Measurements from ENCODE around the gene SPATA31D1. TPM values are rescaled to one million over a fixed set of nuclear protein-coding genes. Genes with fewer than 3 reads are reported as not detected.

SPATA31D1 gene
- total and polyA plus RNA-seq, 2 donors (not counting 3 experiments of a cell fraction or from before 2014, with no cell fraction given) = not detected

GRCh38 chr9:82031538-82032280 lies 43.1 kb downstream of the SPATA31D1 start:
- no peak overlapping the region for H3K4me2 ChIP-seq (ENCODE audit: insufficient read depth, low read length)
- H3K36me3 ChIP-seq (ENCODE audit: control insufficient read depth in 2 of 2, extremely low read depth in 1 of 2, insufficient read depth in 2 of 2, low read length in 2 of 2) = no peaks in the 10 kb centered on the region
- no TSS peak for BruUV-seq (replicated peaks)
- H3K27me3 ChIP-seq (ENCODE audit: control insufficient read depth in 2 of 2, insufficient read depth in 2 of 2, low read length in 2 of 2) = no peaks in the 10 kb centered on the region
- no peak overlapping the region for H2AFZ ChIP-seq (ENCODE audit: low read depth, low read length)
- no peaks in the 10 kb centered on the region for H3K9me1 ChIP-seq (replicated peaks; ENCODE audit: control insufficient read depth, extremely low read depth, insufficient read depth, low read length)
- no peak for DNase-seq (ENCODE audit: low read depth, low spot score)
- H3K9ac ChIP-seq (replicated peaks; ENCODE audit: extremely low read depth, insufficient read depth, low read length) = no peak overlapping the region
- H3K79me2 ChIP-seq (ENCODE audit: control insufficient read depth, insufficient read depth, low read length) = no peaks in the 10 kb centered on the region
- H3K9me3 ChIP-seq (replicated peaks; ENCODE audit: control insufficient read depth, insufficient read depth, low read length) = no peaks in the 10 kb centered on the region
- TF ChIP-seq JUN (IDR thresholded peaks at IDR 0.05; ENCODE audit: borderline replicate concordance, insufficient read depth, insufficient read length, low read depth) (no peak), GATA2 (IDR thresholded peaks at IDR 0.05; ENCODE audit: insufficient read depth, insufficient read length, low read depth, low read length) (no peak), POLR2AphosphoS5 (IDR thresholded peaks at IDR 0.05; ENCODE audit: insufficient read depth, low read depth, low read length) (no peak), MYC (IDR thresholded peaks at IDR 0.05; ENCODE audit: low read depth, low read length) (no peak), FOS (IDR thresholded peaks at IDR 0.05; ENCODE audit: borderline replicate concordance, insufficient read depth, low read length) (no peak), MAX (IDR thresholded peaks at IDR 0.05; ENCODE audit: insufficient read depth, insufficient read length) (no peak), CTCF (IDR thresholded peaks at IDR 0.05; ENCODE audit: extremely low read depth in 1 of 2, insufficient read depth in 1 of 2, low read depth in 1 of 2, low read length in 2 of 2) (no peak), POLR2A (IDR thresholded peaks at IDR 0.05; ENCODE audit: low read depth, low read length) (no peak), EZH2 (IDR thresholded peaks at IDR 0.05; ENCODE audit: borderline replicate concordance, low read depth, low read length, severe bottlenecking) (no peak)
- H3K4me1 ChIP-seq (ENCODE audit: control insufficient read depth, extremely low read depth, insufficient read depth, low read length) = no peaks in the 10 kb centered on the region
- no peak overlapping the region for H3K4me3 ChIP-seq (replicated peaks in 1 of 3; ENCODE audit: insufficient read depth in 1 of 3, low read depth in 1 of 3, low read length in 3 of 3)
- intact Hi-C loops (cut with micrococcal nuclease) (no loop called here), dilution Hi-C loops (cut with MboI; ENCODE audit: extremely low pct_ligation_motif_present, low sequenced_read_pairs) (no loop called here)
- no peak overlapping the region for H3K27ac ChIP-seq (ENCODE audit: insufficient read depth, low read depth, low read length)
- ChIA-PET POLR2A (interaction anchor here (0.5 kb wide), 1 partner anchor 448 kb away, joined by 5 read pairs; no protein-coding TSS in a partner anchor), CTCF (no interaction called here)
- no peak for FAIRE-seq
- no peaks in the 10 kb centered on the region for H4K20me1 ChIP-seq (replicated peaks; ENCODE audit: control insufficient read depth, extremely low read depth, insufficient read depth, low read length)

Data from endothelial cell of umbilical vein (primary cell).